22Rv1 (cell line): Measurements from ENCODE around the gene ICAM1.

Experiments used
- CTCF ChIP-seq: fragments of 450-650 bp; IDR thresholded peaks from 2 replicates; pipeline ENCODE4 v1.5.1; 2017; ENCODE audit warnings: mild to moderate bottlenecking
- ZFX ChIP-seq: fragments of 450-650 bp; IDR thresholded peaks from 2 replicates; pipeline ENCODE4 v1.6.1; 2017; ENCODE audit warnings: antibody characterized with exemption, borderline replicate concordance

GRCh38 chr19:10292789-10293636, 22.1 kb downstream of the ICAM1 start:
- TF ChIP-seq CTCF (no peak), ZFX (no peak)
